ENCODE data around the gene FGF14. TPM values are rescaled to one million over a fixed set of nuclear protein-coding genes. Genes with fewer than 3 reads are reported as not detected.
"Not testable (repeated sequence)": the region's sequence is repeated elsewhere in the genome, so short reads cannot be mapped to it uniquely, and the experiment has no call there.

FGF14 gene
- total RNA-seq, 1 donor from 2014 or later: not detected

- Mint-ChIP-seq H3K27ac (no peak overlapping the region), H3K9me3 (peaks cover 3% of the 10 kb centered on the region), H3K4me1 (ENCODE audit: low read depth) (no peaks in the 10 kb centered on the region), H3K36me3 (ENCODE audit: low read depth) (no peaks in the 10 kb centered on the region), H3K4me3 (no peak overlapping the region), H3K27me3 (ENCODE audit: insufficient read depth) (no peaks in the 10 kb centered on the region)
- DNase-seq (ENCODE audit: low spot score): no peak
- intact Hi-C loops (cut with micrococcal nuclease): no loop called here
Observed at GRCh38 chr13:102012299-102013293, 389.3 kb downstream of the FGF14 start.

GRCh38 chr13:102011455-102011854 lies 390.4 kb downstream of the FGF14 start:
- H3K4me1 Mint-ChIP-seq (ENCODE audit: low read depth); H3K27ac Mint-ChIP-seq; H3K36me3 Mint-ChIP-seq (ENCODE audit: low read depth); H3K27me3 Mint-ChIP-seq (ENCODE audit: insufficient read depth); H3K9me3 Mint-ChIP-seq; H3K4me3 Mint-ChIP-seq; DNase-seq (ENCODE audit: low spot score); intact Hi-C loops (cut with micrococcal nuclease): not testable (repeated sequence)

DNA sequence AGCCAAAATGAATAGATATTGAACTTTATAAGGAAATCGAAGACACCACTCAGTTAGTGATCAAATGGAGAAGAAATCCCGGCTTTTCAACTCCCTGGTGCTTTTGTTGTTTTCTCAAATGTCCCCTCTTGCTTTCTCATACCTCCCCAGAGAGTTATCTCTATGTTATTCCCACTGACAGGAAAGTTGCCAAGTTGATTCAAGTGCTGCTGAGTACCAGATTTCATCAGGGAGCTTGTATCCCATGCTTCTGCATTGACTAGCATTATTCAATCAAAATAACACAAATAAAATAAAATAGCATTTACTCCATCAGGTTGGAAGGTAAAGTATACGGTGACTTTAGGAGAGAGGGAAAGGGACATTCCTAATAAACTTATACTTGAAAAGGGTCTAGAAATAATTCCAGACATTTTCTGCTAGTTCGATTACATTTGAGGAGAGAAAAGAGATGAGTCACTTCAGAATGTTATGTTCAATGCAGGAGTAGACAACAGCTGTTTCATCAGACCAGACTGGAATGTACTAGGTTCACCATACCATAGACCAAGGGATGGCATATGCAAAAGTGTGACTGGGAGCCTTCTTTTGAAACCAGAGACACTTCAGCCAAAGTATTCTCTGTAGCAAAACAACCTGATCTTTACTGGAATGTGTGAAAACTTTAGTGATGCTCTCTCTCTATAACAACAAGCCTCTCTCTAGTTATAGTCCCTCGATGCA lies 397.8 kb downstream of the FGF14 start:
- Mint-ChIP-seq H3K4me1 (ENCODE audit: low read depth) (no peaks in the 10 kb centered on the region), H3K9me3 (no peaks in the 10 kb centered on the region), H3K27me3 (ENCODE audit: insufficient read depth) (no peaks in the 10 kb centered on the region), H3K36me3 (ENCODE audit: low read depth) (no peaks in the 10 kb centered on the region), H3K27ac (no peak overlapping the region), H3K4me3 (no peak overlapping the region)
- no peak for DNase-seq (ENCODE audit: low spot score)
- intact Hi-C loops (cut with micrococcal nuclease): no loop called here

GRCh38 chr13:102002287-102002686 lies 399.6 kb downstream of the FGF14 start:
- no peaks in the 10 kb centered on the region for H3K36me3 Mint-ChIP-seq (ENCODE audit: low read depth)
- no peaks in the 10 kb centered on the region for H3K27me3 Mint-ChIP-seq (ENCODE audit: insufficient read depth)
- DNase-seq (ENCODE audit: low spot score): no peak
- intact Hi-C loops (cut with micrococcal nuclease): no loop called here
- H3K4me1 Mint-ChIP-seq (ENCODE audit: low read depth): no peaks in the 10 kb centered on the region
- no peak overlapping the region for H3K4me3 Mint-ChIP-seq
- no peaks in the 10 kb centered on the region for H3K9me3 Mint-ChIP-seq
- H3K27ac Mint-ChIP-seq: no peak overlapping the region

DNA sequence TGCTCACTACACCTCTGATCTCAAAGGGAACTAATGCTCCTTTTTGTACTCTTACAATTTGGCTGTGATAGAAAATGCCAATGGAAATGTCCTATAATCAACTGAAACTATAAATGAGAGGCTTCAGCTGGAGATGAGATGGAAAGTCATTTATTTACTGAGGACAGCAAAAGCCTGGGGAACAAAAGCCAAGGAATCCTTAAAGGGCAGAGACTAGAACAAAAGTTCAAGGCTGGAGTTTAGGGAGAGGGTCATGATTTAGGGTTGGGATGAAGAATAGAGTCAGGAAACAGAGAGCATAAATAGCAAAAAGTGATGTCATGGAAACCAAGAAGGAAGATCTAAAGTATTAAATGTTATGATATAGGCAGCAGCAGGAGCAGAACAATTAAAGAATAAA lies 401.1 kb downstream of the FGF14 start:
- no peaks in the 10 kb centered on the region for H3K27me3 Mint-ChIP-seq (ENCODE audit: insufficient read depth)
- DNase-seq (ENCODE audit: low spot score): no peak
- intact Hi-C loops (cut with micrococcal nuclease): no loop called here

DNA sequence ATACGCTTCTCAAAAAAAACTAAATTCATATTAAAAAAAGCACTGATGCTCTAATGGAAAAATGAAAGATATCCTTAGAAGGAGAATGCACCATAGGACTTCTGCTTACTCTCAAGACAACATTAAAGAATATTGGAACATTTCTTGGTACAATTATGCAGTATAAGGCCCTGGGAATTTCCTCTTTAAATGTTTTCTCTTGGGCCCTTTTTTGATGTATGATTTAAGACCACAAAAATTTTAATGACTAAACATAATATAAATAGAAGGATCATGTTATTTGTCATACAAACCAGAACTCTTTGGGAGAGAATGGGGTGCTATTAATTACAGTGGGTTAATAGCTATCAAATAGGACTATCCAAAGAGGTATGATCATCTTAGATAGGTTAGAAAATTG lies 403.7 kb downstream of the FGF14 start:
- Mint-ChIP-seq H3K4me3 (no peak overlapping the region), H3K27me3 (ENCODE audit: insufficient read depth) (no peaks in the 10 kb centered on the region), H3K4me1 (ENCODE audit: low read depth) (no peaks in the 10 kb centered on the region), H3K9me3 (no peaks in the 10 kb centered on the region), H3K27ac (no peak overlapping the region), H3K36me3 (ENCODE audit: low read depth) (no peaks in the 10 kb centered on the region)
- DNase-seq (ENCODE audit: low spot score): no peak
- intact Hi-C loops (cut with micrococcal nuclease): no loop called here

More for the DNA sequence above, 401.1 kb downstream of the FGF14 start:
- no peak overlapping the region for H3K4me3 Mint-ChIP-seq
- no peak overlapping the region for H3K27ac Mint-ChIP-seq
- no peaks in the 10 kb centered on the region for H3K9me3 Mint-ChIP-seq
- no peaks in the 10 kb centered on the region for H3K4me1 Mint-ChIP-seq (ENCODE audit: low read depth)
- no peaks in the 10 kb centered on the region for H3K36me3 Mint-ChIP-seq (ENCODE audit: low read depth)

DNA sequence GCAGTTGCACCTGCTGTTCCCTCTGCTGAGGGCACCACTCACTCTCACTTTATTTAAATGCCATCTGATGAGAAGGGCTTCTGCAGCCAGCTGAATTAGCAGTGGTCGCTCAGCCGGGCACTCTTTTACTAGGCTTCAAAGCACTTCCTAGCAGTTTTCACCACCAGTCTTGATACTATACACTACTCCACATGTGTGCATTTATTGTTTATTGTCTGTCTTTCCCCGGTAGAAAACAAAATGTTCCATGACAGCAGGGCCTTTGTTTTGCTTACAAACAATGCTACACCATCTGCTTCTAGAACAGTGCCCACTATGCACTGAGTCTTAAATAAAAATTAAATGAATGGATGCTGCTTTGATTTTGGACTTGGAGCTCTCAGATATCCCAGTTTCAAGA lies 404.9 kb downstream of the FGF14 start:
- Mint-ChIP-seq H3K36me3 (ENCODE audit: low read depth) (no peaks in the 10 kb centered on the region), H3K27ac (no peak overlapping the region), H3K27me3 (ENCODE audit: insufficient read depth) (no peaks in the 10 kb centered on the region), H3K4me1 (ENCODE audit: low read depth) (no peaks in the 10 kb centered on the region), H3K4me3 (no peak overlapping the region), H3K9me3 (no peaks in the 10 kb centered on the region)
- intact Hi-C loops (cut with micrococcal nuclease): no loop called here
- no peak for DNase-seq (ENCODE audit: low spot score)

GRCh38 chr13:101989798-101990350 lies 412.0 kb downstream of the FGF14 start:
- no peak overlapping the region for H3K4me3 Mint-ChIP-seq
- no peak overlapping the region for H3K27ac Mint-ChIP-seq

DNA sequence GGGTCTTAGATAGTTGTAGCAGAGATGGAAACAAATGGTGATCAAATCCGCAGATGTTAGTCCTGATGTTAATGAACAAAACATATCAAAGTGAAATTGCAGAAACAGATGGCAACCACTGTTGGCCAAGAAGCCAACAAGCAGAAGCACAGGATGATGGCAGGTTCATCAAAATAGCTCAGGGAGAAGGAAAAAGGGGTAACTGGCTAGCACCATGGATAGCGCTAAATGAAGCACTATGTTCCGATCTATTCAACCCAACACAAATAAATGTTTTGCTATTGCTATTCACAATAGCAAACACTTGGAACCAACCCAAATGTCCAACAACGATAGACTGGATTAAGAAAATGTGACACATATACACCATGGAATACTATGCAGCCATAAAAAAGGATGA lies 413.7 kb downstream of the FGF14 start:
- no peaks in the 10 kb centered on the region for H3K36me3 Mint-ChIP-seq (ENCODE audit: low read depth)
- no peak overlapping the region for H3K27ac Mint-ChIP-seq
- peaks cover 7% of the 10 kb centered on the region for H3K9me3 Mint-ChIP-seq
- DNase-seq (ENCODE audit: low spot score): no peak
- intact Hi-C loops (cut with micrococcal nuclease): no loop called here
- no peaks in the 10 kb centered on the region for H3K4me1 Mint-ChIP-seq (ENCODE audit: low read depth)
- no peaks in the 10 kb centered on the region for H3K27me3 Mint-ChIP-seq (ENCODE audit: insufficient read depth)
- no peak overlapping the region for H3K4me3 Mint-ChIP-seq

More at GRCh38 chr13:101989798-101990350, 412.0 kb downstream of the FGF14 start:
- Mint-ChIP-seq H3K36me3 (ENCODE audit: low read depth) (no peaks in the 10 kb centered on the region), H3K9me3 (peaks cover 7% of the 10 kb centered on the region), H3K4me1 (ENCODE audit: low read depth) (no peaks in the 10 kb centered on the region), H3K27me3 (ENCODE audit: insufficient read depth) (no peaks in the 10 kb centered on the region)
- no peak for DNase-seq (ENCODE audit: low spot score)
- intact Hi-C loops (cut with micrococcal nuclease): no loop called here

GRCh38 chr13:101986316-101986715 lies 415.5 kb downstream of the FGF14 start:
- no peaks in the 10 kb centered on the region for H3K36me3 Mint-ChIP-seq (ENCODE audit: low read depth)
- no peaks in the 10 kb centered on the region for H3K27me3 Mint-ChIP-seq (ENCODE audit: insufficient read depth)
- intact Hi-C loops (cut with micrococcal nuclease): no loop called here
- H3K9me3 Mint-ChIP-seq: peaks cover 7% of the 10 kb centered on the region
- no peaks in the 10 kb centered on the region for H3K4me1 Mint-ChIP-seq (ENCODE audit: low read depth)
- H3K27ac Mint-ChIP-seq: no peak overlapping the region
- H3K4me3 Mint-ChIP-seq: no peak overlapping the region
- DNase-seq (ENCODE audit: low spot score): no peak

DNA sequence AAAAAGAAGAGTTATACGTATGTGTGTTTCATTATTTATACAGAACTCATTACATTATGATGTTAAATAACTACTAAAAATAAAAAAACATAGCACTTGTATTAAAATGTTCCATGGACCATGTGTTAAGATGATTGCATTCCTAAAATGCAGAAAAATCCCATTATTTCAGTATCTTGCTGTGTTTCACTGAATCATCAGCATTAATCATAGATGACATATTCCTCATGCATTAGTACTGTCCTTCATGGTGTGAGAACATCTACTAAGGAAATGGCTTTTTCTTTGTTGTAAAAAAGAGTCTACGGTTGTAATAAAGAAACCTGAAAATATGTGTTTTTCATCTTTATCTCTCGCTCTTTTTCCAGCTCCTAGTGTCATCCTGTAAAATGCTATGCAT lies 416.5 kb downstream of the FGF14 start:
- intact Hi-C loops (cut with micrococcal nuclease): no loop called here
- H3K4me1 Mint-ChIP-seq (ENCODE audit: low read depth): no peaks in the 10 kb centered on the region
- no peaks in the 10 kb centered on the region for H3K36me3 Mint-ChIP-seq (ENCODE audit: low read depth)
- H3K27ac Mint-ChIP-seq: no peak overlapping the region
- DNase-seq (ENCODE audit: low spot score): no peak
- H3K27me3 Mint-ChIP-seq (ENCODE audit: insufficient read depth): no peaks in the 10 kb centered on the region
- H3K4me3 Mint-ChIP-seq: no peak overlapping the region
- peaks cover 7% of the 10 kb centered on the region for H3K9me3 Mint-ChIP-seq

DNA sequence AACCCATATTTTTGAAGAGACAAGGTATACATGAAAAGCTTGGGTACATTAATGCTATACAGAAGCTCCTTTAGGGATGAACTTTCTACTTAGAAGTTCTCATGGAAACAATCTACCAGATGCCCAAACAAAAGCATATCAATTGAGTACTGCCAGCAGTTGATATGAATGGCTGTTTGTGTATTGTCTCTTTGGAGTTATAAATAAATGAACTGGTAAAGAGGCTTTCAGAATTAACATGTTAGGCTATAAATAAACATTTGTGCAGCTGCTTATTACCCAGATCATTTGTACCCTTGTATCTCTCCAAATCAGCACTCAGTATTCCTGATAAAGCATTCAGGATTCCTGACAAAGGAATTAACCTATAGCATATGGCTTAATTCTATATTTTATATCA lies 418.9 kb downstream of the FGF14 start:
- Mint-ChIP-seq H3K27ac (no peak overlapping the region), H3K27me3 (ENCODE audit: insufficient read depth) (no peaks in the 10 kb centered on the region), H3K4me1 (ENCODE audit: low read depth) (no peaks in the 10 kb centered on the region), H3K36me3 (ENCODE audit: low read depth) (no peaks in the 10 kb centered on the region), H3K4me3 (no peak overlapping the region), H3K9me3 (peaks cover 2% of the 10 kb centered on the region)
- DNase-seq (ENCODE audit: low spot score): no peak
- intact Hi-C loops (cut with micrococcal nuclease): no loop called here

DNA sequence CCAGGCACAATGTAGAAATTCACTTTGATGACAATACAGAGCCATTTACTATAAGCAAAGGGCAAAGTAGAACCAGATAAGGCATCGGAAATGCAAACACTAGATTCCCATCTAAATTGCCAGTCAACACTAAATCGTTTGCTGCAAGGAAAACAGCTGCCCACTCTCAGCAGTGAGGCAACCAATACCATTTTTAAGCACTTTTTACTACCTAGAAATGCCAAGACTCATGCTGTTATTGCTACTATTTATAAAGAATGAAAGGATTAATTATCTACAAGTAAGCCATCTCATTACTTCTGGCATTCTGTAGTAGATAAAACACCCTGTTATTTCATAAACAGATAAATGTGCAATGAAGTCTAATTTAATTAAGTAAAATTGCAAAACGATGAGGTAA lies 422.0 kb downstream of the FGF14 start:
- no peak overlapping the region for H3K27ac Mint-ChIP-seq
- H3K4me1 Mint-ChIP-seq (ENCODE audit: low read depth): no peaks in the 10 kb centered on the region
- no peak overlapping the region for H3K4me3 Mint-ChIP-seq
- no peaks in the 10 kb centered on the region for H3K36me3 Mint-ChIP-seq (ENCODE audit: low read depth)
- H3K27me3 Mint-ChIP-seq (ENCODE audit: insufficient read depth): no peaks in the 10 kb centered on the region
- no peak for DNase-seq (ENCODE audit: low spot score)
- intact Hi-C loops (cut with micrococcal nuclease): no loop called here
- H3K9me3 Mint-ChIP-seq: no peaks in the 10 kb centered on the region
